Right ventricle myocardium superior (tissue), 1 donor: ENCODE results near the gene CENATAC. TPM values are rescaled to one million over a fixed set of nuclear protein-coding genes. Genes with fewer than 3 reads are reported as not detected.
"Not testable (repeated sequence)": the region's sequence is repeated elsewhere in the genome, so short reads cannot be mapped to it uniquely, and the experiment has no call there.

ENCODE experiments used
- ATAC-seq: fragments of 200-7000 bp; cut with Tn5 transposase; one replicate; pipeline ENCODE4 v1.9.1; 2020; ENCODE audit warnings: mild to moderate bottlenecking; ENCODE audit not compliant: poor library complexity
- DNase-seq: peaks from one replicate; pipeline ENCODE4 v3.0.0-alpha.2; 2020
- intact Hi-C: fragments of 100-400 bp; cut with DNase I; formaldehyde crosslinking; loops from one replicate; pipeline ENCODE4 v1.11.2; 2022
- total RNA-seq: library from RNA; stranded (reverse); fragmentation: NEBNext Ultra II Directional; extraction: Animal tissue kit (Norgen Biotek cat#: 25700); gene quantifications from one replicate; pipeline ENCODE4 v1.2.1, GENCODE V29; 2021
- donor health status: DM: no; HTN: yes; CAD: no; lungs with severe emphysema.

Gene CENATAC
- total RNA-seq, 1 donor from 2014 or later = 10.0 TPM

- DNase-seq (no peak), ATAC-seq (no peak)
- intact Hi-C loops = no loop called here
Observed at GRCh38 chr11:119021631-119022030, 23.7 kb downstream of the CENATAC start.

- intact Hi-C loops = no loop called here
- DNase-seq (no peak), ATAC-seq (no peak)
Observed at GRCh38 chr11:119023741-119024140, 25.8 kb downstream of the CENATAC start.

GRCh38 chr11:119024430-119025098 is 26.6 kb downstream of the CENATAC start:
- ATAC-seq = no peak
- intact Hi-C loops = no loop called here
- DNase-seq = no peak

- ATAC-seq = no peak
- intact Hi-C loops = no loop called here
Observed at GRCh38 chr11:119025099-119025473, 27.1 kb downstream of the CENATAC start.

GRCh38 chr11:119025541-119025940 is 27.6 kb downstream of the CENATAC start:
- ATAC-seq = no peak
- intact Hi-C loops = no loop called here

More at GRCh38 chr11:119025099-119025473, 27.1 kb downstream of the CENATAC start:
- DNase-seq = no peak

GRCh38 chr11:119025978-119026766 is 28.2 kb downstream of the CENATAC start:
- DNase-seq (no peak), ATAC-seq (no peak)
- intact Hi-C loops = no loop called here

More at GRCh38 chr11:119025541-119025940, 27.6 kb downstream of the CENATAC start:
- no peak for DNase-seq

GRCh38 chr11:119026970-119027369 is 29.0 kb downstream of the CENATAC start:
- intact Hi-C loops = no loop called here
- DNase-seq (no peak), ATAC-seq (no peak)

- ATAC-seq (no peak), DNase-seq (no peak)
- intact Hi-C loops = no loop called here
Observed at GRCh38 chr11:119027561-119028345, 29.8 kb downstream of the CENATAC start.

GRCh38 chr11:119028346-119029068 is 30.6 kb downstream of the CENATAC start:
- no peak for DNase-seq
- ATAC-seq = no peak
- intact Hi-C loops = no loop called here

- ATAC-seq = no peak
- intact Hi-C loops = no loop called here
- no peak for DNase-seq
Observed at GRCh38 chr11:119029069-119029339, 31.1 kb downstream of the CENATAC start.

- intact Hi-C loops = no loop called here
Observed at GRCh38 chr11:119029340-119030028, 31.5 kb downstream of the CENATAC start.

GRCh38 chr11:119030029-119030328 is 32.0 kb downstream of the CENATAC start:
- DNase-seq (no peak), ATAC-seq (no peak)

More at GRCh38 chr11:119029340-119030028, 31.5 kb downstream of the CENATAC start:
- DNase-seq (no peak), ATAC-seq (peak; percentile 23)

GRCh38 chr11:119030329-119031047 is 32.5 kb downstream of the CENATAC start, which contains the start of gene SLC37A4:
SLC37A4 (minus strand) TSS chr11:119030877.
- DNase-seq = peak; percentile 99
- ATAC-seq = peak; percentile 98
- intact Hi-C loops = no loop called here

More at GRCh38 chr11:119030029-119030328, 32.0 kb downstream of the CENATAC start:
- intact Hi-C loops = no loop called here

- ATAC-seq = no peak
- no peak for DNase-seq
- intact Hi-C loops = no loop called here
Observed at GRCh38 chr11:119031912-119032280, 34.0 kb downstream of the CENATAC start.

- DNase-seq, intact Hi-C loops, ATAC-seq: not testable (repeated sequence)
Observed at GRCh38 chr11:119033421-119033820, 35.5 kb downstream of the CENATAC start.

- intact Hi-C loops = no loop called here
- DNase-seq = no peak
Observed at GRCh38 chr11:119034813-119035212, 36.9 kb downstream of the CENATAC start.

GRCh38 chr11:119038884-119039283 is 40.9 kb downstream of the CENATAC start:
- DNase-seq (no peak), ATAC-seq (no peak)
- intact Hi-C loops = no loop called here

More at GRCh38 chr11:119034813-119035212, 36.9 kb downstream of the CENATAC start:
- no peak for ATAC-seq

GRCh38 chr11:119039471-119039870 is 41.5 kb downstream of the CENATAC start:
- ATAC-seq, intact Hi-C loops: not testable (repeated sequence)

More at GRCh38 chr11:119039471-119039870, 41.5 kb downstream of the CENATAC start:
- DNase-seq = not testable (repeated sequence)
